ENCODE results near the gene LRFN4.

LRFN4 gene

GRCh38 chr11:66859686-66860448, 3.0 kb downstream of the LRFN4 start:
- TF ChIP-seq TOX (CRISPR knock-in tag; IDR thresholded peaks at IDR 0.05; ENCODE audit: borderline replicate concordance), result no peak
- TF ChIP-seq PPARA (CRISPR knock-in tag; IDR thresholded peaks at IDR 0.05; ENCODE audit: borderline replicate concordance), result no peak
- TF ChIP-seq ZNF70 (CRISPR knock-in tag; IDR thresholded peaks at IDR 0.05), result no peak
- ATAC-seq, result no peak

- ATAC-seq, result no peak
- no peak for TF ChIP-seq ZNF70 (CRISPR knock-in tag; IDR thresholded peaks at IDR 0.05)
- TF ChIP-seq PATZ1 (CRISPR knock-in tag; IDR thresholded peaks at IDR 0.05; ENCODE audit: borderline replicate concordance), result no peak
- TF ChIP-seq RARB (CRISPR knock-in tag; IDR thresholded peaks at IDR 0.05), result no peak
- no peak for TF ChIP-seq ZFP3 (CRISPR knock-in tag; IDR thresholded peaks at IDR 0.05)
- TF ChIP-seq SNAI2 (CRISPR knock-in tag; IDR thresholded peaks at IDR 0.05), result no peak
- TF ChIP-seq ISL1 (CRISPR knock-in tag; IDR thresholded peaks at IDR 0.05), result no peak
- TF ChIP-seq CSDC2 (CRISPR knock-in tag; IDR thresholded peaks at IDR 0.05), result no peak
- TF ChIP-seq ZNF8 (CRISPR knock-in tag; IDR thresholded peaks at IDR 0.05), result no peak
- TF ChIP-seq CSRNP3 (CRISPR knock-in tag; IDR thresholded peaks at IDR 0.05), result no peak
- TF ChIP-seq PPARA (CRISPR knock-in tag; IDR thresholded peaks at IDR 0.05; ENCODE audit: borderline replicate concordance), result no peak
- no peak for TF ChIP-seq TOX (CRISPR knock-in tag; IDR thresholded peaks at IDR 0.05; ENCODE audit: borderline replicate concordance)
- no peak for TF ChIP-seq OSR1 (CRISPR knock-in tag; IDR thresholded peaks at IDR 0.05)
- no peak for TF ChIP-seq TSHZ2 (CRISPR knock-in tag; IDR thresholded peaks at IDR 0.05)
- no peak for TF ChIP-seq POU6F1 (CRISPR knock-in tag; IDR thresholded peaks at IDR 0.05; ENCODE audit: borderline replicate concordance, low read depth)
- TF ChIP-seq ZC3H10 (CRISPR knock-in tag; IDR thresholded peaks at IDR 0.05), result no peak
- TF ChIP-seq ESRRG (CRISPR knock-in tag; IDR thresholded peaks at IDR 0.05), result no peak
Observed at GRCh38 chr11:66860449-66860831, 3.6 kb downstream of the LRFN4 start.

GRCh38 chr11:66861038-66861773, 4.3 kb downstream of the LRFN4 start:
- no peak for ATAC-seq
- TF ChIP-seq ARNTL (CRISPR knock-in tag; IDR thresholded peaks at IDR 0.05; ENCODE audit: borderline replicate concordance, low read depth) (no peak), POU6F1 (CRISPR knock-in tag; IDR thresholded peaks at IDR 0.05; ENCODE audit: borderline replicate concordance, low read depth) (no peak), ZFP3 (CRISPR knock-in tag; IDR thresholded peaks at IDR 0.05) (no peak)

Measured in SK-N-SH treated with all-trans-retinoic acid at 6 μM for 48 hours (cell line).